DND-41 (cell line): ENCODE measurements around the gene DLGAP4.

ENCODE experiments used
- ATAC-seq: fragments of 200-7000 bp; cut with Tn5 transposase; 3 replicates; pipeline ENCODE4 v1.9.1; 2021; ENCODE audit warnings: low read depth; ENCODE audit not compliant: insufficient read depth
- DNase-seq: peaks from one replicate; pipeline ENCODE4 v3.0.0-alpha.2; 2020
- H2AFZ ChIP-seq: 2 replicates; pipeline ENCODE4 v1.6.0; 2012; ENCODE audit warnings: low read depth, low read length
- H3K27ac ChIP-seq: 2 replicates; pipeline ENCODE4 v1.5.1; 2012; ENCODE audit warnings: low read length, inconsistent platforms
- H3K27me3 ChIP-seq: fragments of 200-600 bp; sonication (generic); 2 replicates; pipeline ENCODE4 v1.6.0; 2012; ENCODE audit warnings: low read length, mild to moderate bottlenecking, inconsistent platforms; ENCODE audit not compliant: insufficient read depth, poor library complexity
- H3K36me3 ChIP-seq: 2 replicates; pipeline ENCODE4 v1.5.1; 2012; ENCODE audit warnings: low read length, inconsistent platforms; ENCODE audit not compliant: insufficient read depth
- H3K4me1 ChIP-seq: 2 replicates; pipeline ENCODE4 v1.5.1; 2012; ENCODE audit warnings: mild to moderate bottlenecking, low read length; ENCODE audit not compliant: insufficient read depth
- H3K4me2 ChIP-seq: 2 replicates; pipeline ENCODE4 v1.6.0; 2012; ENCODE audit warnings: mild to moderate bottlenecking, moderate library complexity, low read length, inconsistent platforms; ENCODE audit not compliant: insufficient read depth
- H3K4me3 ChIP-seq, 2 experiments: fragments of 200-600 bp in 1 of 2; shearing (Covaris generic) in 1 of 2; 2 replicates each; pipeline ENCODE4 v1.5.1; 2012 to 2016; ENCODE audit warnings: inconsistent platforms in 2 of 2, low read length in 2 of 2, mild to moderate bottlenecking in 2 of 2, low read depth in 1 of 2, moderate library complexity in 1 of 2
- H3K79me2 ChIP-seq: 2 replicates; pipeline ENCODE4 v1.6.0; 2012; ENCODE audit warnings: low read length, inconsistent platforms; ENCODE audit not compliant: insufficient read depth
- H3K9ac ChIP-seq: 2 replicates; pipeline ENCODE4 v1.6.0; 2012; ENCODE audit warnings: low read depth, mild to moderate bottlenecking, inconsistent platforms, low read length, moderate library complexity
- H3K9me3 ChIP-seq: 2 replicates; pipeline ENCODE4 v1.5.1; 2012; ENCODE audit warnings: low read length, moderate library complexity, mild to moderate bottlenecking, inconsistent platforms; ENCODE audit not compliant: insufficient read depth, severe bottlenecking
- H4K20me1 ChIP-seq: 2 replicates; pipeline ENCODE4 v1.6.0; 2012; ENCODE audit warnings: low read length; ENCODE audit not compliant: insufficient read depth
- CTCF ChIP-seq: IDR thresholded peaks from 2 replicates; pipeline ENCODE4 v1.5.1; 2012; ENCODE audit warnings: borderline replicate concordance, low read length, moderate library complexity, mild to moderate bottlenecking; ENCODE audit not compliant: poor library complexity, severe bottlenecking; ENCODE audit errors: extremely low read depth
- EZH2 ChIP-seq: IDR thresholded peaks from 3 replicates; pipeline ENCODE4 v1.6.1; 2012; ENCODE audit warnings: borderline replicate concordance, low read depth, mild to moderate bottlenecking, moderate library complexity, low read length, inconsistent platforms; ENCODE audit not compliant: severe bottlenecking

Gene DLGAP4

GRCh38 chr20:36366623-36367369 lies 60.7 kb downstream of the DLGAP4 start:
- DNase-seq, result no peak
- TF ChIP-seq EZH2 (no peak), CTCF (no peak)
- Histone ChIP-seq H3K9me3 (no peaks in the 10 kb centered on the region), H3K4me2 (no peak overlapping the region), H3K27me3 (peaks cover 33% of the 10 kb centered on the region), H3K36me3 (no peaks in the 10 kb centered on the region), H3K4me3 (no peak overlapping the region), H3K4me1 (no peaks in the 10 kb centered on the region), H2AFZ (no peak overlapping the region), H3K9ac (no peak overlapping the region), H3K27ac (no peak overlapping the region), H3K79me2 (no peaks in the 10 kb centered on the region), H4K20me1 (peaks cover 18% of the 10 kb centered on the region)
- ATAC-seq, result no peak

- H3K9me3 ChIP-seq, result no peaks in the 10 kb centered on the region
- peaks cover 18% of the 10 kb centered on the region for H4K20me1 ChIP-seq
- peaks cover 33% of the 10 kb centered on the region for H3K27me3 ChIP-seq
- no peak overlapping the region for H3K9ac ChIP-seq
- no peaks in the 10 kb centered on the region for H3K36me3 ChIP-seq
- no peak for ATAC-seq
- no peak for TF ChIP-seq EZH2
- no peak for TF ChIP-seq CTCF
- no peak overlapping the region for H3K4me3 ChIP-seq
- H3K4me2 ChIP-seq, result no peak overlapping the region
- H3K79me2 ChIP-seq, result no peaks in the 10 kb centered on the region
- no peaks in the 10 kb centered on the region for H3K4me1 ChIP-seq
- no peak overlapping the region for H3K27ac ChIP-seq
- no peak for DNase-seq
- H2AFZ ChIP-seq, result no peak overlapping the region
Measured at GRCh38 chr20:36367370-36367745, 61.2 kb downstream of the DLGAP4 start.

GRCh38 chr20:36367907-36368799 lies 62.0 kb downstream of the DLGAP4 start:
- no peak for ATAC-seq
- Histone ChIP-seq H3K27ac (no peak overlapping the region), H3K27me3 (peaks cover 30% of the 10 kb centered on the region), H3K4me3 (no peak overlapping the region), H2AFZ (no peak overlapping the region), H3K9me3 (no peaks in the 10 kb centered on the region), H4K20me1 (peaks cover 18% of the 10 kb centered on the region), H3K79me2 (no peaks in the 10 kb centered on the region), H3K4me2 (no peak overlapping the region), H3K4me1 (no peaks in the 10 kb centered on the region), H3K9ac (no peak overlapping the region), H3K36me3 (no peaks in the 10 kb centered on the region)
- no peak for DNase-seq
- TF ChIP-seq EZH2, result no peak
- TF ChIP-seq CTCF, result no peak
